Middle frontal gyrus (tissue), 1 donor: ENCODE data around the gene NTMT1.
A peak's percentile ranks its signal among the peaks of the same experiment; 100 is the strongest.
"Not testable (repeated sequence)": the region's sequence is repeated elsewhere in the genome, so short reads cannot be mapped to it uniquely, and the experiment has no call there.

ENCODE experiments used
- DNase-seq: peaks from one replicate; pipeline ENCODE4 v3.0.0-alpha.2; 2015; ENCODE audit warnings: low spot score; ENCODE audit errors: extremely low spot score

The NTMT1 gene, protein sequence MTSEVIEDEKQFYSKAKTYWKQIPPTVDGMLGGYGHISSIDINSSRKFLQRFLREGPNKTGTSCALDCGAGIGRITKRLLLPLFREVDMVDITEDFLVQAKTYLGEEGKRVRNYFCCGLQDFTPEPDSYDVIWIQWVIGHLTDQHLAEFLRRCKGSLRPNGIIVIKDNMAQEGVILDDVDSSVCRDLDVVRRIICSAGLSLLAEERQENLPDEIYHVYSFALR

DNA sequence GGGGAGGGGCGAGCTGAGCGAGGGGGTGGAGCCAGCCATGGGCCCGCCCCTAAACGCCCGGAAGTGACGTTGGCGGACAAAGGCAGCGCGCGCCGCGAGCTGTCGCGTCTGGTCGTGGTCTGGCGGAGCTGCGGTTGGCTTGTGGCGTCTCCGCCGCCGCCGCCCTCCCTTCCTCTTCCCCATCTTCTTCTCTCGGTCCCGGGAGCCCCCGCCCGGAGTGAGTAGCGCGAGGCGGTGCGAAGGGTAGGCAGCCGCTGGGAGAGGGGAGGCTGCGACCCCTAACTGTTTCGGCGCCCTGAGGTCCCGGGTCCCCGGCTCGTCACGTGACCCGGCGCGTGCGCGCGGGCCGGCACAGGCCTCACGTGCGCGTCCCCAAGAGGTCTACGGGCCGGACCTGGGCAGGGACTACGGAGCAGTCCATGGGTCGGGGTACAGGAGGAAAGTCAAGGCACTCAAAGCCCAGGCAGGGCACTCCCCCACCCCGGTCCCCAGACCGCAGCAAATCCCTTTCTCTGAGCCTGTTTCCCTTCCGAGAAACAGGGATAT lies at the start of gene NTMT1:
Gene NTMT1 (plus strand): TSS at position 85 of the 546 bp plus-strand sequence. CDS start 6,541 bp downstream, outside the sequence.
- DNase-seq, result peak; percentile 78

DNA sequence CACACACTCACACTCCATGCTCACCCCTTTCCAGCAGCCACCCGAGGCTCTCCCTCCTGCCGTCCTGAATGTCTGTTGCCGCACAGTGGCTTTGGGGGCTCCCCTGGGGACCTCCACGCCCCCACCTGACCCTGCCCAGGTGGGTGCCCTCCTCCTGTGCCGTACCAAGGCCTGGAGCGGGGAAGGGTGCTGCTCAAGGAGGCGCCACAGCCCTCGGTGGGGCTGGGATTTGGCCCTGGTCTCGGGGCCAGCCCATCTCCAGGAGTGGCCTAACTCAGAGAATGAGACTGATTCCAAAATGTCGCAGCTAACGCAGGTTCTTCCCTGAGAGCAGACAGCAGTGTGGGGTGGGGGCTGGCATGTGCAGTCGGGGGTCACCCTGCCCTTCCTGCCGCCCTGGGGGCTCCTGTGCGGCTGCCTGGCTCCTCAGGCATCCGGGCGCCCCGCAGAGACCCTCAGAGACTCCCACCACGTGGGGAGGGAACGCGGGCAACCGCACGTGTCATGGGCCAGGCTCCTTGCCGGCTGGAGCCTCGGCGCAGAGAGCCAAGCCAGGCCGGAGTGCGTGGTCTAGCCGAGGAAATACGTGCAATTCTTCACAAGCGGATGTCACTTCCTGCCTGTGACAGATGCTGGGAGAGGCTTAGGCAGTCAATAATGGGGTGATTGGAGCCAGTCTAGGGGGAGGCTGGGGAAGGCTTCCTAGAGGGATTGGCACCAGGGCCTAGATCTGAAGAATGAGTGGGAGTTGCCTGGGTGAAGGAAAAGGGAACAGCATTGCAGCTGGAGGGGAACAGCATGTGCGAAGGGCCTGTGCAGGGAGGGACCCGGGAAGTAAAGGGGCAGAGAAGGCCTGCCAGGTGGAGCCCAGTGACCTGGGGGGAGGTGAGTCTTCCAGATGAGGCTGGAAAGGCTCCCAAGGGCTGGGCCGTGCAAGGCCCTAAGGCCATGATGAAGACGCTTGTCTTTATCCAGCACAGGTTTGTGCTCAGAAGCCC lies 49.1 kb upstream of the NTMT1 start:
- no peak for DNase-seq

DNA sequence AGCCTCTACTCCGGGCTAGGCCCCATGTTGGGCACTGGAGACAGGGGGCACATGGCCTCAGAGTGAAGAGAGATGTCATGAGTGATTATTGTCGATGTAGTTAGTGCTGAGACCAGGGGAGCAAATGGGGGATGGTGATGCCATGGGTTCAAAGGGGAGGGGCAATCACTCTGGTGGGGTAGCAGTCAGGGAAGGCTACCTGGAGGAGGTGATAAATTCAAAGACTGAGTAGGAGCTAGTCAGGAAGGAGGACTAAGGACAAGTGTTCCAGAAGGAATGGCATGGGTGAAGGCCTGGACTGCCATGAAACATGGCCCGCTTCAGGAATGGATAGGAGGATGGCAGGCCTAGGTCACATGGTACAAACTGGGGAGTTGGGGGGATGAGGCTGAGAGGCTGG lies 46.7 kb upstream of the NTMT1 start:
- DNase-seq, result no peak

DNA sequence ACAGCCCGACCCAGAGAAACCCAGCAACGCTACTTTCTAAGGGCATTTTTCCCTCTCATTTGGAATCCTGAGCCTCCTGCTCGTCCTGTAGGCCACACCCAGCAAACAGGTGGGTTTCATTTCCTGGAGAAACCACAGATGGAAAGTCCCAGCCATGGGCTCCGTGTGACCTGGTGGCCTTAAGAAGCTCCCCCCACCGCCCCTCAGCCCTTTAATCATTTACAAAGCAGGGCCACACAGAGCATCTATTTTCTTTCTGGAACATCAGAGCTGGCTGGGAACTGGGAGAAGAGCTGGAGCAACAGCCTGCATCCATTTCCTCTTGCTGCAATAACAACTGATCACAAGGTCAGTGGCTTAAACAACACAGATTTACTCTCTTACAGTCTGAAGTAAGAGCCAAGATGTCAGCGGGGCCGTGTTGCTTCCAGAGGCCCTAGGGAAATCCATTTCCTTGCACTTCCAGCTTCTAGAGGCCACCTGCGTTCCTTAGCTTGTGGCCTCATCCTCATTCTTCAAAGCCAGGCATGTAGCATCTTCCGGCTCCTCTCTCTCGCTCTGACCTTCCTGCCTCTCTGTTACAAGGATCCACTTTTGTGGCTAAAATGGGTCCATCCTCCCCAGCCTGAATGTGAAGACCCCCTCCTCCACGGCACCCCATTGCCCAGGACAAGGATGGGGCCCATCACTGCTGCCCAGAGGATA lies 45.6 kb upstream of the NTMT1 start:
- no peak for DNase-seq

DNA sequence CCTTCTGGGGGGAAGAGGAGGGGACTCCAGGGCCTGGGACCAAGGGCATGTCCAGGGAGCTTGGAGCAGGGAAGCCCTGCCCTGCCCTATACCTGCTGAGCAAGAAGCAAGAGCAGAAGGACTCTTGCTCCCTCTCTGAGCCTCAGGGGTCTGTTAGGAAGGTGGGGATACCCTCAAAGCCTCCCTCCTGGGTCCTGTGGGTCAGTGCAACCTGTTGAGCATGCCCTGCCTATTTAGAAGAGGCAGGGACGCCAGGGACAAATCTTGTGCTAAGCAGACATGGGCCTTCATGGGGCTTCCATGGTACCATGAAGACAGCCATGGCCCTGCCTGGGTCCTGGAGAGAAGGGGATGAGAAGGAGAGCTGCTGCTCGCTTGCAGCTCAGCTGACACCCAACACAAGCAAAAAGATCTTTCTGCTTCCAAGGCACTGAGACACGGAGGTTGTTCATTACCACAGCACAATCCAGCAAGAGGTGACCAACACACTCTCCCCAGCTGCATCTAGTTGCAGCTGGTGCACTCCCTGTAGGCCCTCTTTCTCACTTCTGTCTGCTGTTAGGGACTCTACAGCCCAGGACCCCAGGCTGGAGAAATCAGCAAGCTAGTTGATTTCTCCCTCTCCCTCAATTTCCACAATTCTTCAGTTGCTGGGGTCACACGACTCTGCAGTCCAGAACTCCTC lies 44.3 kb upstream of the NTMT1 start:
- DNase-seq, result no peak

DNA sequence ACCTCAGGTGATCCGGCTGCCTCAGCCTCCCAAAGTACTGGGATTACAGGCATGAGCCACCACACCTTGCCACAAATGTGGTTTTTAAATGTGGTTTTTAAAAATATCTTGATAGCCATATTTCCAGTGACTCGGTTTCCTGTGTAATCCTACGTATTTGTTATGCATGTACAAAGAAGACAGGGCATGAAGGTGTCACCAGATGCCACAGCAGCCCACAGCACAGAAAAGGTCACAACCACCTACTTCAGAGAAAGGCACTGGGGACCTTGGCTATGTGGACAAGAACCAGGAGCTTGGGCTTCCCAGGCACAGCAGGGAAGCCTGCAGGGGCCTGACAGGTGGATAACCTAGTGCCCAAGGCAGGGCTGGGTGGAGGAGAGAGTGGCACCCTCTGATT lies 43.1 kb upstream of the NTMT1 start:
- DNase-seq, result no peak

DNA sequence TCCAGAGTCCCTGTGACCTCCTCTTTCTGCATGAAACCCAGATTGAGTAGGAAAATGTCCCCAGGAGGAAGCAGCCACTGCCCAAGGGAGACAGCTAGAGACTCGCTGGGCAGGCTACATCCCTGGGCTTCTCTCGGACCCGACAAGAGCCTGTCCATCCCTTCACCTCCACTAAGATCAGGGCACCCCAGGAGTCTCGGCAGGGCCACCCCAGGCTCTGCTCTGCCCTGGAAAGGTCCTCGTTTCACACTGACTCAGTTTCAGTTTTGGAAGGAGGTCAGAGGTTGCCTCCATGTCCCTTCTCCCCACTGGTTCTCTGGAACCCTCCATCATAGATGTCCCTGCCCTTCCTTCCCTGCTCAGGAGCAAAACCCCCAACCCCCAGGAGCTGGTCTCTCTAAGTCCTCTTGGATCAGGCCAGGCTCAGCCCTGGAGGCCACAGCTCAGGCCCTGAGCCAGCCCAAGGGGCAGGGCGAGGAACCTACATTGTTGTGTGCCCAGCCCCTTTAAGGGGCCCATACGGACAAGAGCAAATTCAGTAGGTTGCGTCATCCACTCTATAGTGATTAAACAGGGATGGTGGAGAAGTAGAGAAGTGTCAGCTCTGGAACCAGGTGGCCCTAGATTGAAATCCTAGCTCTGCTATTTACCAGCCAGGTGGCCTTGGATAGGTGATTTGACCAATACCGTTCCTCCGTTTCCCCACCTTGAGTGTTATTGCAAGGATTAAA lies 42.5 kb upstream of the NTMT1 start:
- DNase-seq, result no peak

DNA sequence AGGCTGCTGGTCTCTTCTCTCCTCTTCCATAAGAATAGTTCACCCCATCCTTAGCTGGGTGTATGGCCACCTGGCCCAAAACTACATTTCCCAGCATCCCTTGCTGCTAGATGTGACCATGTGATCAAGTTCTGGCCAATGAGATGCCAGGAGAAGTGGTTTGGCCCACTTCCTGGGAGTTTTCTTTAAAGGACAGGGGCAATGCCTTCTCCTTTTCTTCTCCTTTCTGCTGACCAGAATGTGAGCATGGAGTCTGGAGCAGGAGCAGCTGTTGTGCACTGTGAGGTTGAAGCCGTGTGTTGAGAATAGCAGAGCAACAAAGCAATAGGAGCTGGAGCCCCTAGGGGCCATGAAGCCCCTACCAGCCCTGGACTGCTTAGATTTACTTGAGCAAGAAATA lies 41.8 kb upstream of the NTMT1 start:
- DNase-seq, result peak; percentile 83

DNA sequence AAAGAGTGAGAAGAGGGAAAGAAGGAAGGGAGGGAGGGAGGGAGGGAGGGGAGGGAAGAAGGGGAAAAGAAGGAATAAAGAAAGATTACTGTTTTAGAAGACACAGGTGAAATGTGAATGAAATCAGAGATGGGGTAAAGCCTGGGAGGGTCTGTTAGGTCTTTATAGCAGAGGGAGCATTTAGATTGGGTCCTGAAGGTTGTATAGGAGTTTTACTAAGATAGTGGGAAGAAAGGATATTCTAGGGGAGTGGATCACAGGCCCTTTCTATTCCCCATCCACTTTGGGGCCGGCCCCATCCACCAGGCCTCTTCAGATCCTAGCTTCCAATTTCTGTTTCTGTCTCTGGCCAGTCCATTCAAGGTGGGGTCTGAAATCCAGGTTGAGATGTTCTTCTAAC lies 40.6 kb upstream of the NTMT1 start:
- DNase-seq, result no peak

DNA sequence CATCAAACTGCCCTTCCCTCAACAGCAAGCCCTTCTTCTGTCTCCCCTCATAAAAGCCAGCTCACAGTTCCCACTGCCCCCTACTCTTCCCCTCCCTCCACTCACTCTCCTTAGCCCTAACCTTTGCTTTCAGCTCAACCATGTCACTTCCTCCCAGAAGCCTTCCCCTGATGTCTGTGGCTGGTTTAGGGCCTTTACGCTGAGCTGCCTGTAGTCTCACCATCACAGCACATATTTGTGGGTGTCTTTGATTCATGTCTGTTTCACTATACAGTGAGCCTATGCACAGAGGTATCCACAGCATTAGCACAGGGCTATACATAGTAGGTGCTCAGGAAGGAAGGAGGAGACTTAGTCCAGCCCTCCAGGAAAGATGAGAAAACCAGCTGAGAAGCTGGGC lies 39.7 kb upstream of the NTMT1 start:
- no peak for DNase-seq

DNA sequence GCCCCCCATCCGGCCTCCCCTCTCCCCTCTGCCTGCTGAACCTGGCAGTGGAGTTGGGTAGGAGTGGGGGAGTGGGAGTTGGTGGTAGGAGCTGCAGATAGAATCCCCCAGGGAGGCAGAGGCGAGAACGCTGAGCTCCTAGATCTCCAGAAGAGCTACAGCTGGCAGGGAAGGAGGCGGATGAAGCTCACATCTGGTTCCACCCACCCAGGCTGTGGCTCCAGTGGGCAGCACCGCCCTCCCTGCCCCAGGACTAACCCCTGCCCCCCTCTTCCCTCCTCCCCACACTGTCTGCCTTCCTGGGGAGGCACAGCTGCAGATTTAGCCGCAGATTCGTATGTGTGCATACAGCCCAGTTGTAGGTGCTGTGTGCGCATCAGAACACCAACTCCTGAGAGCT lies 39.3 kb upstream of the NTMT1 start:
- no peak for DNase-seq

DNA sequence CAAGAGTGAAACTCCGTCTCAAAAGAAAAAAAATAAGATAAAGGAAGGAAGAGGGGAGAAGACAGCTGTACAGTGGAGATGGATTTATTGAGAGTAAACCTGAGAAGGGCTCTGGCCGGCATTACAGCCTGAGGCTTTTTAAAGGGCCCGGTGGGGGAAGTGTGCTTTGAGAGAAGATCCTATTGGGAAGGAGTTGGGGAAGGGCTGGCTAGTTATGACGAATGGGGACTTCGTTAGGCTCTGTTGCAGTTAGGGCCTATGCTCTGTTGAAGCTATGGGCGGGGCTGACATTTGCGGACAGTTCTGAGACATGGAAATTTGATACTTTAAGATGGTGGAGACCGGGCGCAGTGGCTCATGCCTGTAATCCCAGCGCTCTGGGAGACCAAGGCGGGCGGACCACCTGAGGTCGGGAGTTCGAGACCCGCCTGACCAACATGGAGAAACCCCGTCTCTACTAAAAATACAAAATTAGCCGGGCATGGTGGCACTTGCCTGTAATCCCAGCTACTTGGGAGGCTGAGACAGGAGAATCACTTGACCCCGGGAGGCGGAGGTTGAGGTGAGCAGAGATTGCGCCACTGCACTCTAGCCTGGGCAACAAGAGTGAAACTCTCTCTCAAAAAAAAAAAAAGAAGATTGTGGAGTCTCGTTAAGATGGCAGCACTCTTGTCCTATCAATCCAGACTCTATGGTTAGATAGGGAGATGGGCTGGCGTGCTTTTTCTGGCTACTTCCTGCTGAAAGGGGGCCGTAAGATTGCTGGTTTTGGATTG lies 38.3 kb upstream of the NTMT1 start:
- DNase-seq, result no peak

DNA sequence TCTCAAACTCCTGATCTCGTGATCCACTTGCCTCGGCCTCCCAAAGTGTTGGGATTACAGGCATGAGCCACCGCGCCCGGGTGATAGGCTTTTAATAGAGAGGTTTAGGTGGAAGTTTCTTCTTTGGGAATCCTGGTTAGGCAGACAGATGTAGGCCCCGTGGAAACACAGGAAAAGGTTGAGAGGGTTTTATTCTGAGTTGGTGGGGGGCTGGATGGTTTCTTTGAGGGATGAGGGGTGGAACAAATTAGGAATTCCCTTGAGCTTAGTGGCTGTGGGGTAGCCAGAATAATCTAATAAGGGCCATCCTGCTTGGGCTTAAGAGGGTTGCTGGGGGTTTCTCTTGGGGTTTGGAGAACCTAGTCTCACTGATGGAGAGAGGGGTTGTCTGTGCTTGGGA lies 35.5 kb upstream of the NTMT1 start:
- no peak for DNase-seq

DNA sequence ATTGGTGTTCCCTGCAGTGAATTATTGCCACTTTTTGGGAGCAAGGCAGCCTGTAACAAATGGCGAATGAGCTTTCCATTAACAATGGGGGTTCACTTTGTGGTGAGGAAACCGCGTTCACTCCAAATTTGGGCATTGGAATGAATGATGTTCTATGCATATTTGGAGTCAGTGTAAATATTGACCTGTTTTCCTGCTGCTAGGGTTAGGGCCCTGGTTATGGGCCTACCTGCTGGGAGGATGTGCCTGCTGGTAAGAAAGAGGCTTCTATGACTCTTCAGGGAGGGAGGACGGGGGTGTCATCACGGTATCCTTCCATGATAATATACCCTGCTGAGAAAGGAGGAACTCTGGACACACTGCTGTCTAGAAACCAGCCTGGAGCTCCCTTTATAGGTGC lies 34.0 kb upstream of the NTMT1 start:
- no peak for DNase-seq

DNA sequence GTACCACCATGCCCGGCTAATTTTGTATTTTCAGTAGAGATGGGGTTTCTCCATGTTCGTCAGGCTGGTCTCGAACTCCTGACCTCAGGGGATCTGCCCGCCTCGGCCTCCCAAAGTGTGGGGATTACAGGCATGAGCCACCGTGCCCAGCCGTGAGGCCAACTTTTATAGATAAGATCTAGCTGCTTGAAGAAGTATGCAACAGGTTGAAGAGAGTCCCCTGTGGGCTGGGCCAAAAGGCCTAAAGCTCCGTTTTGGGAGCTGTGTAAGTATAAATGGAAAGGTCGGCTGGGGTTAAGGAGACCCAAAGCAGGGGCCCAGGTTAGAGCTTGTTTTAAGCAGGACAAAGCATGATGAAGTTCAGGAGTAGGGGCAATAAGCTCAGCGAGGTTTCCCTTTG lies 33.2 kb upstream of the NTMT1 start:
- not testable (repeated sequence) for DNase-seq

DNA sequence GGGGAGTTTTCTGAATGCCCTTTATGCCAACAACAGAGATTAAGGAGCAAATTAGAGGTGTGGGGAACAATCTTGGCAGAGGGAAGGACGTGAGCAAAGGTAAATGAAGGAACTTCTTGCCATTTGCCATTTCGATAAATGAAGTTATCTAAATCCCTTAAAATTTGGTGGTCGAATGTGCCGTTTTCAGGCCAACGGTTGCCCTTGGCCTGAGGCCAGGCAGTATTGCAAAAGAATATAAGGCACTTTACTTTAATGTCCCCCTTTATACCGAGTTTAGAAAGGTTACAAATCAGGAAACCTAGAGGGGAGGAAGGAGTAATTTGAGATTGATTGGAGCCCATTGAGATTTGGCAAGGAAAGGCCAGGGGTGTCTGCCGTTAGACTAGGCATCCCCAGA lies 31.3 kb upstream of the NTMT1 start:
- no peak for DNase-seq

DNA sequence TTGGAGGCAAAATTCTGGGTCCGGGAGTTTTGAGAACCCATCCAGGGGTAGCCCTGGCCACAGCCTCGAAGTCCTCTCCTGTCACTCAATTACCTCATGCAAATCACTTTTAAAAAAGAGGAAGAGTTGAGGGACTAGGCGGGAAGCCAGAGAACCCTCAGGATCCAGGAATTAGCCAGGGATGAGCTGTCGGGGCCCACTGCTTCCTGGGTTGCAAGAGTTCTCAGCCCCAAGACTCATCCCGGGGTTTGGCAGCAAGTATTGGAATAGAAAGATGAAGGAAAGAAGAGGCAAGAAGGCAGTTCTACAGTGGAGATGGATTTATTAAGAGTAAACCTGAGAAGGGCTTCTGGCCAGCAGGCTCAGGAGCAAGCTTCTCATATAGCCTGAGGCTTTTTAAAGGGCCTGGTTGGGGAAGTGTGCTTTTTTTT lies 30.6 kb upstream of the NTMT1 start:
- DNase-seq, result no peak

DNA sequence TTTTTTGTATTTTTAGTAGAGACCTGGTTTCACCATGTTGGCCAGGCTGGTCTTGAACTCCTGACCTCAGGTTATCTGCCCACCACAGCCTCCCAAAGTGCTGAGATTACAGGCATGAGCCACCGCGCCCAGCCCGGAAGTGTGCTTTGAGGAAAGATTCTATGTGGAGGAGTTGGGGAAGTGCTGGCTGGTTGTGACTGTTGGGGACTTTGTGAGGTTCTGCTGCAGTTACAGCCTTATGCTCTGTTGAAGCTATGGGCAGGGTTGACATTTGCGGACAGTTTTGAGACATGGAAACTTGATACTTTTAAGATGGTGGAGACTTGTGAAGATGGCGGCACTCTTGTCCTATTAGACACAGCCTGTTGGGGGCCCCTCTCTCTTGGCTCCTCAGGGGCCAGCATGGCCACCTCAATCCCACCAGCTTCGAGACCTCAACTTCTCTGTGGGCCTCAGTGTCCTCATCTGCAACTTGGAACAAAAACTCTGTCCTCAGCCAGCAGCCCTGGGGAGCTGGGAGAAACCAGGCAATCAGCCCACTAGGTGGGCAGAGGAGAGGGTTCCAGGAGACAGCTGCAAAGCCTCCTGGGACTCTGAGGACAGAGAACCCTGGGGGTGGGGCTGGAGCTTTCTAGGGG lies 29.9 kb upstream of the NTMT1 start:
- DNase-seq, result no peak
